Femur (tissue), 1 donor: ENCODE data around the gene RPTOR.
A peak's percentile ranks its signal among the peaks of the same experiment; 100 is the strongest.
"Not testable (repeated sequence)": the region's sequence is repeated elsewhere in the genome, so short reads cannot be mapped to it uniquely, and the experiment has no call there.

Source experiments
- DNase-seq: peaks from one replicate; pipeline ENCODE4 v3.0.0-alpha.2; 2017

Gene RPTOR

DNA sequence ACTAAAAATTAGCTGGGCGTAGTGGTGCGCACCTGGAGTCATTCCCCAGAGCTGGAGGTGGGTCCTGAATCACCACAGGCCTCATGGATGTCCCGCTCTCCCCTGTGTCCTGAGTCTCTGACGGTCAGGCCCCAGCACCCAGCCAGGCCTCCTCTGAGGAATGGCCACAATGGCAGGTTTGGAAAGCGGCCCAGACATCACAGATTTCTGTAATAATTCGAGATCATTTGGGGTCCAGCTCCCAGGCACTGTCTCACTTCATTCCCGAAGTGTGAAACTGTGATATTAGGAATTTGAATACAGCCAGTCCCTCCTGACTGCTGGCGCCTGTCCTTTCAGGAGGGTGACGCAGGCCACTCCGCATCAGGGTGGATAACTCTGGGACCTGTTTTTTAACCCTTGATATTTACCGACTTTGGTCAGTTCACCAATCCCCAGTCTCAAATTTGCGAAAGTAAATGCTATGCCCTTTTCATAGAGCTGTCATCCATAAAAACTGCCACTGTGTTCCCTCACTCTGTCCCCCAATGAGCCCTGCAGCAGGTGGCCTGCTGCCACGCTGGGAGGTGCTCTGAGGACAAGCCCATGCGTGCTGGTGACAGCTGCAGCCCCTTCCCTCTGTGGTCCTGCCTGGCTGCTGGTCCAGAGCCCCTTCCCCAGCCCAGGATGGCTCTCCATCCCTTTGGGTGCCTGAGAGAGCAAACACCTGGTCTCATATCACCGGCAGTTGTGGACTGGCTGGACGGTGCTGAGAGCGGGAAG, 28.3 kb upstream of the RPTOR start:
- no peak for DNase-seq

DNA sequence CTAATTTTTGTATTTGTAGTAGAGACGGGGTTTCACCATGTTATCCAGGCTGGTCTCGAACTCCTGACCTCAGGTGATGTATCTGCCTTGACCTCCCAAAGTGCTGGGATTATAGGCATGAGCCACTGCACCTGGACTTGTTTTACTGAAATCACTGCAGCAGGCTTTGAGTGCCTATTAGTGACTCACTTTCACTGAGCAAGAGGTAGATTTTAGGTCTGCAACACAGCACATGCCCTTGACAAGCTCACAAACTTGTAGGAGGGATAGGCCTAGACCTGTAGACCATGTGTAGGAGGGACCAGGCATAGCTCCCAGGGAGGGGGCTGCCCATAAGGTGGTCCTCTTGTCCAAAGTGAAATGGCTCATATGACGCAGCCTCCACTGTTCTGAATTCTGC, 27.0 kb upstream of the RPTOR start:
- DNase-seq: no peak

DNA sequence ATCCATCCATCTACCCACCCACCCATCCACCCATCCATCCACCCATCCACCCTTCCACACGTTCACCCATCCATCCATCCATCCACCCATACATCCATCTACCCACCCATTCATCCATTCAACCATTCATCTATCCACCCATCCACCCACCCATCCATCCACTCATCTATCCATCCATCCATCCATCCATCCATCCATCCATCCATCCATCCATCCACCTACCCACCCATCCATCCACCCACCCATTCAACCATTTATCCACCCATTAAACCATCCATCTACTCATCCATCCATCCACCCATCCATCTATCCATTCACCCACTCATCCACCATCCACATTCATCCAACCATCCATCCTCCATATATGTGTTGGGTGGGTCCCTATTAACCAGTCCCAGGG, 26.2 kb upstream of the RPTOR start:
- DNase-seq: no peak

DNA sequence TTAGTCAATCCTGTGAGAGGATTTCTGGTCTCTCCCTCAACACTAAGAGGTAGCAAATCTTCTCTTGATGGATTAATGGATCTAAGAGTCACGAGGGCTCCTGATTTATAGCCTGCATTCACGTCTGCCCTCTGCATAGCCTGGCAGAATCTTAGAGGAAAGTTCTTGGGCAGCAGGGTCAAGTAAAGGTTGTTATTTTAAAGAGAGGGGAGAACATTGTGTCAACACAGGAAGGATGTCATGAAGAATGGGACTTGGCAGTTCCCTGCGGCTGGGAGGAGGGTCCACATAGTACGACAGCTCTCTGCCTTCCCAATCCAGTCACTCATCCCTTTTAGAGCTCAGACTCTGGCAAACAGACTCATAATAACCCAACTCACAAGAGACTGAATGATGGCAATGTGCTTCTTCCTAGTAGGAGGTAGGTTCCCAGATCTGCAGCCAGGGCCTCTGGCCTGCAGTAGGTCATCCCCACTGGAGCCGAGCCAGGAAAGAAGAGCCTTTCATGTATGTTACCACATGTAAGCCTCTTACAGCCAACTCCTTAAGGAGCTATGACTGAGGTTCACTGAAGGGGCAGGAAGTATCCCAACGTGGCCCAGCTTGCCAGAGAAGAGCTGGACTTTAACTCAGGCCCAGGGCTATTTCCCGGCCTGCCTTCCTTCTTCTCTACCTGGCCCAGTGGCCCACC, 25.4 kb upstream of the RPTOR start:
- DNase-seq: no peak

DNA sequence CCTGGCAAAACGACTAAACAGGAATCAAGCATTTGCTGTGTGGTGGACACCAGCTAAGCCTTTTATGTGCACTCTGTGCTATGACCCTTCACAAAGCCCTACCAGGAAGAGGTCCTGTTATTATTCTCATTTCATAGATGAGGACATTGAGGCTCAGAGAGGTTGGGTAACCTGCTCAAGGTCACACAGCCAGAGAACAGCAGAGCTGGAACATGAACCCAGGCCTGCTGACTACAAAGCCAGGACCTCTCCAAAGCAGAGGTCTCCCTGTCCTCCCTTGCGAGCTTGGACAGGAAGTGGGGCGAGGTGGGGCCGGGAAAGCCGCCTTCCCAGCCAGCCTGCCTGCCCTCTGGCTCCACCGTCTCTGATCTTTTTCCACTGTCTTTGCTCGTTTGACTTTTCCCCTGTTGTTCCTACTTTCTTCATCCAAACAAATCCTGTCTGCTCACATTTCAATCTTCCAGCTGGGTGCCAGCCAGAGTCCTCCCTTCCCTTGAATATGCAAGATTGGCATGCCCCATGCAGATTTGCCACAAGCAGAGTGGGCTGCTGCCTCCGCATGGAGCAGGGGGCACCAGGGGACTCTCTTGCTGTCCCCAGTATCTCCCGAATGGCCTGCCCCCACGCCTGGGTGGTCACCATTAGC, 23.7 kb upstream of the RPTOR start:
- no peak for DNase-seq

GRCh38 chr17:80523054-80523744, 21.4 kb upstream of the RPTOR start:
- no peak for DNase-seq

GRCh38 chr17:80523956-80524712, 20.5 kb upstream of the RPTOR start:
- DNase-seq: peak; percentile 54

- no peak for DNase-seq
Measured at GRCh38 chr17:80526116-80526910, 18.3 kb upstream of the RPTOR start.

GRCh38 chr17:80527016-80527645, 17.5 kb upstream of the RPTOR start:
- DNase-seq: no peak

GRCh38 chr17:80528536-80528935, 16.1 kb upstream of the RPTOR start:
- no peak for DNase-seq

DNA sequence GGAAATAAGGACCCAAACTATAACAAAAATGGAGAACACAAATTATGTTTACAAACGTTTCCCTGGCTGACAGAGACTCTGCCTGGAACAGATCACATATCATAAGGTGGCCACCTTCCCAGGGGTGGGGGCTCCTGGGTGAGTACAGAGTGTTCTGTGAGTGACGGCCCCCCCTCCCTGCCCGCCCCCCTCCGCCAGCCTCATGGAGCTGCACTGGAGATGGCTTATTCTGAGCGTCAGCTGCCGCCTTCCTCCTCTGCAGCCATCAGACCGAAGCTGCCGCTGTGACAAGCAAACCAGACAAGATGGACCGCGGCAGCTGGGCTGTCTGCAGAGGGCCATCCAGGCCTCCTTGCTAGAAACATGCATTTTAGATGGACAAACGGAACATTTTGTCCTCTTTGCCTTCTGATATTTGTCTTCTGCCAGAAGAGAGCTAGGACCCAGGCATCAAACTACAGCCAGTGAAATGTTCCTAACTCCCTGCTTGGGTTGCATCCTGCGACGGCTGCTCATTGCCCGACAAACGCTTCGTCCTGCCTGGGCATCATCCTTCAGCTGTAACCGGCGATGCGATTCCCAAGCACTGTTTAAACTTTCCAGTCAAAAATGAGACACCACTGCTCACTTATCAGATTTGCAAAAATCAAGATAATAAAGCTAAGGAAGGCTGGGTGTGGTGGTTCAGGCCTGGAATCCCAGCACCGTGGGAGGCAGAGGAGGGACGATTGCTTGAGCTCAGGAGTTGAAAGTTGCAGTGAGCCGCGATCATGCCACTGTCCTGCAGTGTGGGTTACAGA, 15.3 kb upstream of the RPTOR start:
- DNase-seq: peak; percentile 45

DNA sequence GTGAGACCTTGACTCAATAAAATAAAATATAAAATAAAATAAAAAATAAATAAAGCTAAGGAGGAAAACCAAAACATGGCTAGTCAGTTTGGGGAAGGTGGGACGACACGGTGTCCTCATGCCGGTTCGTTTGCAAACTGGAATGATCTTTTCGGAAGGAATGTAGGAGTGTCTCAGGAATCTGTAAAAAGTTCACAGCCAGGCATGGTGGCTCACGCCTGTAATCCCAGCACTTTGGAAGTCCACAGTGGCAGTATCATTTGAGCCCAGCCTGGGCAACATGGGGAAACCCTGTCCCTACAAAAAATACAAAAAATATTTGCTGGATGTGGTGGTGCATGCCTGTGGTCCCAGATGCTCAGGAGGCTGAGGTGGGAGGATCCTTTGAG, 14.7 kb upstream of the RPTOR start:
- no peak for DNase-seq

- DNase-seq: no peak
Measured at GRCh38 chr17:80531400-80531799, 13.2 kb upstream of the RPTOR start.

DNA sequence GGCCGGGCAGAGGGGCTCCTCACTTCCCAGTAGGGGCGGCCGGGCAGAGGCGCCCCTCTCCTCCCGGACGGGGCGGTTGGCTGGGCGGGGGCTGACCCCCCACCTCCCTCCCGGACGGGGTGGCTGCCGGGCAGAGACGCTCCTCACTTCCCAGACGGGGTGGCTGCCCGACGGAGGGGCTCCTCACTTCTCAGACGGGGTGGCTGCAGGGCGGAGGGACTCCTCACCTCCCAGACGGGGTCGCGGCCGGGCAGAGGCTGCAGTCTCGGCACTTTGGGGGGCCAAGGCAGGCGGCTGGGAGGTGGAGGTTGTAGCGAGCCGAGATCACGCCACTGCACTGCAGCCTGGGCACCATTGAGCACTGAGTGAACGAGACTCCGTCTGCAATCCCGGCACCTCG, 7.3 kb upstream of the RPTOR start:
- not testable (repeated sequence) for DNase-seq

DNA sequence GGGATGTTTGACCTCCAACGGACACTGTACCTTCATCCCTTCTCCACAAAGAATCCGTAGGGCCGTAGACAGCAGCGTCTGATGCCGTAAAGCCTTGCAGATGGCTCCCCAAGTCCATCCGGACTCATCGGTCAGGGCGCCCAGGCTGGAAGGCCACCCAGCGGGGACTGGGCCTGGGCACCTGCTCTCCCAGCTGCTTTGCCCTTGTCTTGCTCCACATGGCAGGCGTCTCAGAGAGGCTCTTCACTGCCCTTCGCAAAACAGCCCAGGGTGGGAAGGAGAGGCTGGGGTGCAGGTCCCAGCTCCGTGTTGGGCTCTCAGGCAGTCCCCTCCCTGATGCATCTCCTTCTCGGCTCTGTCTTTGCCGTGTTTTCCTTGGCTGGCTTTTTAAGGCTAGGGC, 6.2 kb upstream of the RPTOR start:
- no peak for DNase-seq

DNA sequence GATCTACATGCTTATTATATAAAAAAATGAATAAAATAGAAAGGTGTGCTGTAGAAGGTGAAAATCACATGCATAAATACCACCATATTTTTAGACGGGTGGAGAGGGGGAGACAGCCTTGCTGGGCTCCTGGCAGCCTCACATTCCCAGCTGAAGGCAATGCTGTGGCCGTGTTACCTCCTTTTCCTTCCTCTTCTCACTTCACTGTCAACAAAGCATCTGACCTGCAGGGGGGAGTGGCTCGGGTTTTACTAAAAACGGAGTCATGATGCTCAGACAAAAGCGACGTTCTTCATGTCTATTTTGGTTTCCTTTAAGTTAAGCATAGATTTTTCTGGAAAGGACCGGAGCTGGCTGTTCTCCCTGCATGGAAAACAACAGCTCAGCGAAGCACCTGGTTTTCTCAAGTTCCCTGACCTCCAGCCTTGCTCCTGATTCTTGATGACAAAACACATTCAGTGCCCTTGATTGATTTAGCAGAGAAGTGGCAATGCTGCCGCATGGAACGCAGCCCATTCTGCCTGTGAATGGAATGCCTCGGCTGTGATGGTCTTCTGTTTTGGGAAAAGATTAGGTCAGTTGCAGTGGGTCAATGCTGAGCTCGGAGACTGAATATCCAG, 5.5 kb upstream of the RPTOR start:
- DNase-seq: peak; percentile 45

- DNase-seq: no peak
Measured at GRCh38 chr17:80545499-80545826, 825 bp downstream of the RPTOR start.

GRCh38 chr17:80546267-80546666, 1.6 kb downstream of the RPTOR start:
- no peak for DNase-seq

DNA sequence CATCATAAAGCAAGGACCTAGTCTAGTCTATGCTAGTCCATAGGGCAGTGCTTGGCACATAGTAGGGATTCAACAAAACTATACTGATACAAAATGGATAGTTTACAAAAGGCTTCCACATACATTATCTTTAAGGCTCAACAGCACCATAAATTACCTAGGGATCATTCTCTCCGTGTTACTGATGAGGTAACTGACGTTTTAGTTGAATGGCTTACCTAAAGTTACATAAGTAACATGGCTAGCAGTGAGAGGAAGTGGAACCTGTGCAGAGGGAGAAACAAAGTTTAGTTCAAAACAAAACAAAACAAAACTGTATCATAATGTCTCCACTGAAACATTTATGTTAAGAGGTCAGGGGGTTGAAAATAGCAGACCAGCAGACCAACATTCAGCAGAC, 7.9 kb downstream of the RPTOR start:
- DNase-seq: no peak

DNA sequence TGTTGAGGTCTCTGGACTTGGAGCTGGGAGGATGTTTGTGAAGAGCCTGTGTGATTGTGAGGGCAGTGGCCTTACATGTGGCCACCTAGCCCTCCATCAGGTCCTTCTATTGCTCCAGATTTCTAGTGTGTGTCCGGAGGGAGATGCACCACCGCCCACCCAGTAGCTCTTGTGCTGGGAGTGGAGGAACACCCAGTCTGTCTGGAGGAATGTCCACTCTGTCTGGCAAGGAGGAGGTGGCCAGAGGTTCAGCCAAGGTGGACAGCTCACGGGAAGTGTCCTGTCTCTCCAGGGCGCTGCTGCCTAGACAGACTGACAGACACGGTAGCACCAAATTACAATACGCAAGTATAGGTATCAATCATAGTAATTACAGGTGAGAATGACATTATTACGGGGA, 10.6 kb downstream of the RPTOR start:
- no peak for DNase-seq
